GM10847 (cell line): ENCODE measurements around the gene SEMA5B.

ENCODE experiments used
- POLR2A ChIP-seq: IDR thresholded peaks from 2 replicates; pipeline ENCODE4 v1.6.1; 2011; ENCODE audit not compliant: insufficient read length; ENCODE audit errors: extremely low read depth

SEMA5B gene

GRCh38 chr3:122929188-122930062 is 98.1 kb downstream of the SEMA5B start:
- TF ChIP-seq POLR2A = no peak

GRCh38 chr3:122928396-122929187 is 99.0 kb downstream of the SEMA5B start:
- no peak for TF ChIP-seq POLR2A

GRCh38 chr3:122927726-122928125 is 99.8 kb downstream of the SEMA5B start:
- no peak for TF ChIP-seq POLR2A

- no peak for TF ChIP-seq POLR2A
Measured at GRCh38 chr3:122926811-122927210, 100.8 kb downstream of the SEMA5B start.

- TF ChIP-seq POLR2A = no peak
Measured at GRCh38 chr3:122926322-122926721, 101.2 kb downstream of the SEMA5B start.

- no peak for TF ChIP-seq POLR2A
Measured at GRCh38 chr3:122925756-122926155, 101.8 kb downstream of the SEMA5B start.

- no peak for TF ChIP-seq POLR2A
Measured at GRCh38 chr3:122924056-122924455, 103.5 kb downstream of the SEMA5B start.

GRCh38 chr3:122923611-122924010 is 104.0 kb downstream of the SEMA5B start:
- no peak for TF ChIP-seq POLR2A

- TF ChIP-seq POLR2A = no peak
Measured at GRCh38 chr3:122921791-122922651, 105.5 kb downstream of the SEMA5B start.

- no peak for TF ChIP-seq POLR2A
Measured at GRCh38 chr3:122920986-122921385, 106.6 kb downstream of the SEMA5B start.

GRCh38 chr3:122919291-122919610 is 108.3 kb downstream of the SEMA5B start:
- TF ChIP-seq POLR2A = no peak

- no peak for TF ChIP-seq POLR2A
Measured at GRCh38 chr3:122918576-122919290, 108.8 kb downstream of the SEMA5B start.

GRCh38 chr3:122917412-122917811 is 110.2 kb downstream of the SEMA5B start:
- no peak for TF ChIP-seq POLR2A

- TF ChIP-seq POLR2A = no peak
Measured at GRCh38 chr3:122916580-122916979, 111.0 kb downstream of the SEMA5B start.

- no peak for TF ChIP-seq POLR2A
Measured at GRCh38 chr3:122916084-122916483, 111.5 kb downstream of the SEMA5B start.
